AG09309 (cell line): ENCODE data around the gene TSPAN9.

Experiments
- DNase-seq: peaks from one replicate; pipeline ENCODE4 v3.0.0-alpha.2; 2010; ENCODE audit warnings: low read depth
- H3K4me3 ChIP-seq: 2 replicates; pipeline ENCODE4 v1.5.1; 2011; ENCODE audit warnings: mild to moderate bottlenecking, low read depth, low read length, moderate library complexity; ENCODE audit not compliant: control insufficient read depth
- CTCF ChIP-seq: IDR thresholded peaks from 2 replicates; pipeline ENCODE4 v1.5.1; 2011; ENCODE audit warnings: mild to moderate bottlenecking, low read depth, low read length, inconsistent platforms; ENCODE audit not compliant: insufficient read depth, control insufficient read depth; ENCODE audit errors: missing control alignments

Gene TSPAN9

GRCh38 chr12:3189282-3189681 is 112.1 kb downstream of the TSPAN9 start:
- DNase-seq, result no peak
- TF ChIP-seq CTCF, result no peak

GRCh38 chr12:3190101-3190500 is 112.9 kb downstream of the TSPAN9 start:
- H3K4me3 ChIP-seq, result no peak overlapping the region
- no peak for DNase-seq
- no peak for TF ChIP-seq CTCF

More at GRCh38 chr12:3189282-3189681, 112.1 kb downstream of the TSPAN9 start:
- H3K4me3 ChIP-seq, result no peak overlapping the region

- no peak overlapping the region for H3K4me3 ChIP-seq
- TF ChIP-seq CTCF, result no peak
- no peak for DNase-seq
These were observed 114.3 kb downstream of the TSPAN9 start for GRCh38 chr12:3191450-3191849.

GRCh38 chr12:3192221-3192620 is 115.0 kb downstream of the TSPAN9 start:
- DNase-seq, result no peak
- TF ChIP-seq CTCF, result no peak
- no peak overlapping the region for H3K4me3 ChIP-seq

- H3K4me3 ChIP-seq, result no peak overlapping the region
- DNase-seq, result no peak
- TF ChIP-seq CTCF, result no peak
These were observed 116.0 kb downstream of the TSPAN9 start for GRCh38 chr12:3193131-3193530.

- DNase-seq, result no peak
- no peak overlapping the region for H3K4me3 ChIP-seq
- TF ChIP-seq CTCF, result no peak
These were observed 116.6 kb downstream of the TSPAN9 start for GRCh38 chr12:3193755-3194154.

GRCh38 chr12:3195337-3195736 is 118.2 kb downstream of the TSPAN9 start:
- no peak for DNase-seq
- no peak overlapping the region for H3K4me3 ChIP-seq
- no peak for TF ChIP-seq CTCF
